Large intestine (tissue), 3 donors: ENCODE data around the gene CROCC. TPM values are rescaled to one million over a fixed set of nuclear protein-coding genes. Genes with fewer than 3 reads are reported as not detected.
"Not testable (repeated sequence)": the region's sequence is repeated elsewhere in the genome, so short reads cannot be mapped to it uniquely, and the experiment has no call there.

ENCODE experiments used
- DNase-seq, 2 donors: peaks; one replicate each; pipeline versions ENCODE4 v3.0.0 to v3.0.0-alpha.2; 2013
- H3K27ac ChIP-seq: one replicate; pipeline ENCODE4 v1.5.1; 2013; ENCODE audit warnings: low read length
- H3K27me3 ChIP-seq: 2 replicates; pipeline ENCODE4 v1.6.1; 2013; ENCODE audit warnings: low read length; ENCODE audit not compliant: control insufficient read depth, insufficient read depth
- H3K36me3 ChIP-seq: 2 replicates; pipeline ENCODE4 v1.6.1; 2013; ENCODE audit warnings: low read length; ENCODE audit not compliant: control insufficient read depth, insufficient read depth
- H3K4me1 ChIP-seq: one replicate; pipeline ENCODE4 v1.6.1; 2013; ENCODE audit warnings: low read length; ENCODE audit not compliant: control insufficient read depth, insufficient read depth
- H3K4me3 ChIP-seq: one replicate; pipeline ENCODE4 v1.5.1; 2013; ENCODE audit warnings: low read length
- H3K9me3 ChIP-seq: one replicate; pipeline ENCODE4 v1.6.1; 2013; ENCODE audit warnings: mild to moderate bottlenecking, low read depth, low read length, moderate library complexity; ENCODE audit not compliant: control insufficient read depth
- WGBS: methylation state at CpG from one replicate; pipeline ENCODE4 v1.1.5; 2013; ENCODE audit warnings: low lambda C conversion rate; ENCODE audit not compliant: insufficient coverage; 5-methylcytosine and 5-hydroxymethylcytosine counted together
- polyA plus RNA-seq: library from polyadenylated mRNA; unstranded; fragments of 120-200 nt; gene quantifications from one replicate; pipeline ENCODE4 v1.2.1, GENCODE V29; 2013

Gene CROCC
- polyA plus RNA-seq, 1 donor: 24.8 TPM

DNA sequence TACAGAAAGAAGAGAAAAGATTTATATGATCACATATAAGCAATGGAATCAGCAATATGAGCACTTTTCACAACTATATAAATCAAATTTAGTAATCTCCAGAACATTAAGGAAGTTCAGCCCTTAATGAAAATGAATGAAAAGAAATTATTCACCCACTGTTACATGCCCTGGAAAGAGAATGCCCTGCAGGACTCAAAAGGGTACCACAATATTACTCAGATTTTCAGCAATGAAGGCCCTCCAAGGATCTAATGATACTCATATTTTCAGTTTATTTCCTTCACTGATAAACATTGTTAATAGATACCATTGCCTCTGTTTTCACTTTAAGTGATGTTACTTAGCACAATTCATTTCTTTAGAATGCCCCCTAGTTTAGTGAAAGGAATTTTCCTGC is 23.4 kb upstream of the CROCC start:
- not testable (repeated sequence) for DNase-seq, H3K27me3 ChIP-seq, H3K36me3 ChIP-seq, H3K4me3 ChIP-seq, H3K27ac ChIP-seq, H3K9me3 ChIP-seq
- peaks cover 16% of the 10 kb centered on the region for H3K4me1 ChIP-seq

GRCh38 chr1:16899020-16899419 is 22.7 kb upstream of the CROCC start:
- WGBS: no CpG with 5 or more reads among the region's 2 CpGs
- peaks cover 18% of the 10 kb centered on the region for H3K4me1 ChIP-seq
- H3K27me3 ChIP-seq, H3K36me3 ChIP-seq, DNase-seq, H3K4me3 ChIP-seq, H3K9me3 ChIP-seq, H3K27ac ChIP-seq: not testable (repeated sequence)

GRCh38 chr1:16900751-16901150 is 21.0 kb upstream of the CROCC start:
- no peaks in the 10 kb centered on the region for H3K36me3 ChIP-seq
- no peak overlapping the region for H3K4me3 ChIP-seq
- peak in 1 of 2 donors; percentile 78 for DNase-seq
- no peaks in the 10 kb centered on the region for H3K9me3 ChIP-seq
- H3K27ac ChIP-seq: no peak overlapping the region
- peaks cover 18% of the 10 kb centered on the region for H3K4me1 ChIP-seq
- no peaks in the 10 kb centered on the region for H3K27me3 ChIP-seq
- WGBS: no CpG with 5 or more reads among the region's 2 CpGs

DNA sequence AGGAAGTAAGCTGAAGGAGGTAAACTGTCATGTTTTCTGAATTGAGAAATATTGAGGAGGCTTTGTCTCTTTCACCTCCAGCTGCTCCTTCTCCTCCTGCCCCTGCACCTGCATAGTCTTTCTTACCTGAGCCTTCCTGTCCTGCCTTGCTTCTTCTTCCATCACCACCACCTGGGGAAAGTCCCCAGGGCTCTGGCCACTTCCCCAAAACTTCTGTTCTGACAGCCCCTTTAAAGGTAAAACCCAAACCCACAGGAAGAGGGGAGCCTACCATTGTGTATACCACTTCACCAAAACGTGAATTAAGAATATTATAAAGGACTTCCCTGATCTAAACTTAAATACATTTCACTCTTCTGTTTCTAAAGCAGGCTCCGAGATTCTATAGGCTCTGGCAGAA is 20.4 kb upstream of the CROCC start:
- not testable (repeated sequence) for H3K4me3 ChIP-seq, H3K27ac ChIP-seq, H3K27me3 ChIP-seq, DNase-seq, H3K36me3 ChIP-seq, H3K9me3 ChIP-seq
- peaks cover 18% of the 10 kb centered on the region for H3K4me1 ChIP-seq
- WGBS: no CpG with 5 or more reads among the region's 2 CpGs

DNA sequence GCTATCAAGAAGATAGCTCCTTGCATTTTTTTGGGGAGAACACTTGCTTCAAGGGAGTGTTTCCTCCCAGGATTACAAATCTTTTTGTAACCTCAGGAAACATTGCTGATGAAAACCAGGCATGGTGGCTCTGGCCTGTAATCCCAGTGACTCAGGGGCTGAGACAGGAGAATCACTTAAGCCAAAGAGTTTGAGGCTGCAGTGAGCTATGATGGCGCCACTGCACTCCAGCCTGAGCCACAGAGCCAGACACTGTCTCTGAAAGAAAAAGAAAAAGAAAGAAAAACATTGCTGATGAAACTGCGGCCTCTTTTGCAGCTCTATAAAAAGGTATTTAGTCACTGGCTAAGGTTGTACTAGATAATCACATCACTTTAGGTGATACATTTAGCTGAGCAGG is 18.7 kb upstream of the CROCC start:
- WGBS: 92% methylated on average over 2 of the region's 2 CpGs
- no peaks in the 10 kb centered on the region for H3K9me3 ChIP-seq
- H3K27me3 ChIP-seq: no peaks in the 10 kb centered on the region
- peaks cover 8% of the 10 kb centered on the region for H3K4me1 ChIP-seq
- H3K36me3 ChIP-seq: no peaks in the 10 kb centered on the region
- no peak overlapping the region for H3K27ac ChIP-seq
- no peak for DNase-seq
- H3K4me3 ChIP-seq: no peak overlapping the region

DNA sequence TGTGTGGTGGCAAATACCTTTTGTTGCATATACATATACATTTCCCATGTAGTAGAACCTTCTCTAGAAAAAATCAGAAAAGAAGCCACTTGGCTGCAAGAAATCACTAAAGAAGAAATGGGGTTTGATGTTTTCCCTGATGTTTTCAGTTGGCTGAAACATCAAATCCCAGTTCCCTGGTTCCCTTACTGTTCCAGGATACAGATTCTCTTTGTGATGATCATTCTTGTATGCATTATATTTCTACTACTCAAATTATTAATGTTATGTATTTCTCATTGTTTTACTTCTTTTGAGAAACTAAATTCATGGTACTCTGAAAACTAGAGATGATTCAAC is 18.3 kb upstream of the CROCC start:
- no peak for DNase-seq
- H3K4me3 ChIP-seq: peak overlapping the region; percentile 56
- peaks cover 8% of the 10 kb centered on the region for H3K4me1 ChIP-seq
- no peaks in the 10 kb centered on the region for H3K36me3 ChIP-seq
- peak overlapping the region; percentile 92 for H3K27ac ChIP-seq
- H3K9me3 ChIP-seq: no peaks in the 10 kb centered on the region
- no peaks in the 10 kb centered on the region for H3K27me3 ChIP-seq

DNA sequence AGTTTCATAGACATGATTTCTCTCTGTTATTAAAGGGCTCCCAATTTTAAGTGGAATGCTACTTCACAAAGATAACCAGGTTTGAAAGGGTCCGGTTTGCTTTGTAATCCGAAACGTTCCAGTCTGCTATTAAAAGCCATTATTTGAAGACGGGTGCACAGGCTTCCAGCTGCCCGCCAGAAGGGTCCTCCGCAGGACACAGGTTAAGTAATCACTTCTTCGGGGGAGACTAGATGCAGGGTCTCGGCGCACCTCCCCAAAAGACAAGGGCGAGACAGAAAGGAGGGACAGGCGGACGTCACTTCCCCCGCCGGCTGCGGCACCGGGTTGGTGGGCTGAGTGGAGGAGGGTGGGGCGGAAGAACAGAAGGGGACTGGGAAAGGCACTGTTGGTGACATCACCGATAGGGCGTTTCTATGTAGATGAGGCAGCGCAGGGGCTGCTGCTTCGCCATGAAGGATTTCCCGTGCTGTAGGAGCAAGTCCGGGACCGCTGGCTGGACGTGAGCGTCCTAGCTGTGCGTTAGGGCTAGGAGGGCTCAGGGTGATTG is 17.1 kb upstream of the CROCC start:
- WGBS: 0% methylated on average over 4 of the region's 27 CpGs
- Histone ChIP-seq H3K27ac (peak overlapping the region; percentile 92), H3K9me3 (no peaks in the 10 kb centered on the region), H3K36me3 (no peaks in the 10 kb centered on the region), H3K27me3 (no peaks in the 10 kb centered on the region), H3K4me3 (peak overlapping the region; percentile 56), H3K4me1 (peaks cover 8% of the 10 kb centered on the region)
- peak; percentile 100 for DNase-seq

GRCh38 chr1:16905110-16905867 is 16.4 kb upstream of the CROCC start:
- H3K4me3 ChIP-seq: peak overlapping the region; percentile 56
- no peaks in the 10 kb centered on the region for H3K9me3 ChIP-seq
- peaks cover 7% of the 10 kb centered on the region for H3K4me1 ChIP-seq
- WGBS: 7% methylated on average over 4 of the region's 12 CpGs
- H3K36me3 ChIP-seq: no peaks in the 10 kb centered on the region
- H3K27ac ChIP-seq: peak overlapping the region; percentile 92
- DNase-seq: no peak
- no peaks in the 10 kb centered on the region for H3K27me3 ChIP-seq

GRCh38 chr1:16905868-16906702 is 15.6 kb upstream of the CROCC start:
- Histone ChIP-seq H3K9me3 (no peaks in the 10 kb centered on the region), H3K27ac (peak overlapping the region; percentile 92), H3K27me3 (no peaks in the 10 kb centered on the region), H3K4me3 (no peak overlapping the region), H3K36me3 (no peaks in the 10 kb centered on the region), H3K4me1 (peaks cover 6% of the 10 kb centered on the region)
- DNase-seq: no peak
- WGBS: 75% methylated on average over 9 of the region's 11 CpGs

DNA sequence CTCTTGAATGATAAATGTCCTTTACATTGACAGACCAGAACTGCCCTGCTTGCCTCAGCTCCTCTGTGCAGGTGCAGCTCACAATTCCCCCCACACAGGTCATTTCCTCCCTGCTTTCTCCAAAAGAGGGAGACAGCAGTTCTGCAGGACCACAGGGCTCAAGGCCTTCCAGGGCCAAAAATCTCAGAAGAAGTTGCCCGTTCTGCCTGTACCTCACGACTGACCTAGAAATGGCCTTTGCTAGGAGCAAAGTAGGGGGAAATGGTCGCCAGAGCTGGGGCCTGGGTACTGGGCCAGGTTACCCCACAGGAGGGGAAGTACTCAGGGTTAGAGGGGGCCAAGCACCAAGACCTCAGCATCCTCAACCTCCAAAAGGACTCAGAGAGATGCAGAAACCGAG is 14.9 kb upstream of the CROCC start:
- Histone ChIP-seq H3K27ac (no peak overlapping the region), H3K9me3 (no peaks in the 10 kb centered on the region), H3K27me3 (no peaks in the 10 kb centered on the region), H3K4me3 (no peak overlapping the region), H3K36me3 (no peaks in the 10 kb centered on the region), H3K4me1 (peaks cover 6% of the 10 kb centered on the region)
- 80% methylated on average over 1 of the region's 4 CpGs for WGBS
- DNase-seq: no peak
